NCI-H345 treated with DMSO at 0.1 percent for 48 hours (cell line): ENCODE measurements around the gene CUL4A.
"Not testable (repeated sequence)": the region's sequence is repeated elsewhere in the genome, so short reads cannot be mapped to it uniquely, and the experiment has no call there.

ENCODE experiments used
- DNase-seq: peaks from one replicate; lab custom pipeline; 2025; ENCODE audit not compliant: unreplicated experiment; lab: John Stamatoyannopoulos, UW

CUL4A gene

GRCh38 chr13:113233101-113233500, 23.7 kb downstream of the CUL4A start:
- no peak for DNase-seq

- no peak for DNase-seq
These were observed 29.1 kb downstream of the CUL4A start for GRCh38 chr13:113238536-113238935.

GRCh38 chr13:113239357-113239756, 29.9 kb downstream of the CUL4A start:
- DNase-seq = no peak

GRCh38 chr13:113239986-113240385, 30.6 kb downstream of the CUL4A start:
- no peak for DNase-seq

- DNase-seq = not testable (repeated sequence)
These were observed 32.2 kb downstream of the CUL4A start for GRCh38 chr13:113241623-113242022.

- DNase-seq = no peak
These were observed 34.4 kb downstream of the CUL4A start for GRCh38 chr13:113243847-113244246.

- no peak for DNase-seq
These were observed 36.7 kb downstream of the CUL4A start for GRCh38 chr13:113245849-113246796.

- DNase-seq = no peak
These were observed 43.2 kb downstream of the CUL4A start for GRCh38 chr13:113252516-113253095.

- DNase-seq = not testable (repeated sequence)
These were observed 48.5 kb downstream of the CUL4A start for GRCh38 chr13:113257908-113258307.

GRCh38 chr13:113258321-113259054, 49.1 kb downstream of the CUL4A start:
- no peak for DNase-seq

GRCh38 chr13:113260996-113261395, 51.6 kb downstream of the CUL4A start:
- DNase-seq = no peak

GRCh38 chr13:113263016-113263415, 53.6 kb downstream of the CUL4A start:
- not testable (repeated sequence) for DNase-seq

- no peak for DNase-seq
These were observed 58.4 kb downstream of the CUL4A start for GRCh38 chr13:113267642-113268405.

- no peak for DNase-seq
These were observed 62.6 kb downstream of the CUL4A start for GRCh38 chr13:113272031-113272430.

GRCh38 chr13:113272701-113273181, 63.3 kb downstream of the CUL4A start:
- no peak for DNase-seq

GRCh38 chr13:113273321-113273720, 63.9 kb downstream of the CUL4A start:
- DNase-seq = no peak

- DNase-seq = no peak
These were observed 64.6 kb downstream of the CUL4A start for GRCh38 chr13:113273851-113274590.

GRCh38 chr13:113274721-113275120, 65.3 kb downstream of the CUL4A start:
- no peak for DNase-seq

- DNase-seq = peak; percentile 7
These were observed 66.0 kb downstream of the CUL4A start for GRCh38 chr13:113275387-113275786.

GRCh38 chr13:113280126-113280525, 70.7 kb downstream of the CUL4A start:
- DNase-seq = no peak
